GM21717 (cell line): ENCODE data around the gene SMCO1.
"Not testable (repeated sequence)": the region's sequence is repeated elsewhere in the genome, so short reads cannot be mapped to it uniquely, and the experiment has no call there.

Experiments used
- ATAC-seq: cut with Tn5 transposase; IDR thresholded peaks from one replicate; pipeline ENCODE4 v1.9.1; 2021; ENCODE audit warnings: mild to moderate bottlenecking, moderate library complexity; ENCODE audit not compliant: unreplicated experiment

SMCO1 gene

DNA sequence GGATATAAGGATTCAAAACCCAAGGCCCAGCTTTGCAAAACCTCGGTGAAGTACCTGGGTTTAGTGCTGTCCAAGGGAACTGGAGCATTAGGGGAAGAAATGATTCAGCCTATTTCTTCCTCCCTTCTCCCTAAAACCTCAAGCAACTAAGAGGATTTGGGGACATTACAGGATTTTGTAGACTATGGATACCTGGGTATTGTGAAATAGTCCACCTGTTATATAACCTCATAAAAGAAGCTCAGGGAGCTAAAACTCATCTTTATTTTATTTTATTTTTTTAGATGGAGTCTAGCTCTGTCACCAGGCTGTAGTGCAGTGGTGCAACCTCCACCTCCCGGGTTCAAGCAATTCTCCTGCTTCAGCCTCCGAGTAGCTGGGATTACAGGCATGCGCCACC, 8.7 kb upstream of the SMCO1 start:
- ATAC-seq: no peak

DNA sequence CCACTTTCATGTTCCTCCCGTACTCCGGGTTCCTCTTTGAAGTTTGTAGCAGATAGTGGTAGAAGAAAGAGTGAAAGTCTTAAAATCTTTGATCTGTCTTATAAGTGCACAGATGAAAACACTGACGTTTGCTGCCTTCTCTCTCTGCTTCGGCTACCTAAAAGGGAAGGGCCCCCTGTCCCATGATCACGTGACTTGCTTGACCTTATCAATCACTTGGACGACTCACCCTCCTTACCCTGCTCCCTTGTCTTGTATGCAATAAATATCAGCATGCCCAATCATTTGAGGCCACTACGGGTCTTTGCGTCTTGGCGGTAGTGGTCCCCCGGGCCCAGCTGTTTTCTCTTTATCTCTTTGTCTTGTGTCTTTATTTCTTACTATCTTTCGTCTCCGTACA, 6.1 kb upstream of the SMCO1 start:
- ATAC-seq: not testable (repeated sequence)

GRCh38 chr3:196519718-196520082, 4.6 kb upstream of the SMCO1 start:
- no peak for ATAC-seq

- ATAC-seq: no peak
Measured at GRCh38 chr3:196518966-196519717, 4.0 kb upstream of the SMCO1 start.

- ATAC-seq: no peak
Measured at GRCh38 chr3:196517919-196518318, 2.8 kb upstream of the SMCO1 start.

DNA sequence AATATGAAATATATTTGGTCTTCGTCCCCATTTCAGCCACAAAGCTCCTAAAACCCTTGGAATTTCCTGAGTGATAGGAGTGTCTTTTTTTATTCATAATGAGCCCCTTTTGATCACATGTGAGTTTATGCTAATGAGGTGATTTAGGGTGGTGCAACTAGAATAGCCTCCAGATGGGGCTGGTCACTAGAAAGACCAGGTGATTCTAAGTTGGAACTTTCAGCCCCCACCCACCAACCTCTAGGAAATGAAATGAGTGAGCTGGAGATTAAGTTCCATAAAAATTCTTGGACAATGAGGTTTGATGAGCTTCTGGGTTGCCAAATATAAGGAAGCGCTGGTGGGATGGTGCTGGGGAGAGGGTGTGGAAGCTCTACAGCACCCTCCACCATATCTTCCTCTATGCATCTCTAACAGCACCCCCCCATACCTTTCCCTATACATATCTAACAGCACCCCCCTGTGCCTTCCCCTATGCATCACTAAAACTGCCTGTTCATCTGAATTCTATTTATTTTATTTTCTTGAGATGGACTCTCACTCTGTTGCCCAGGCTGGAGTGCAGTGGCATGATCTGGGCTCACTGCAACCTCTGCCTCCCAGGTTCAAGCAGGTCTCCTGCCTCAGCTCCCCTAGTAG, 2.1 kb upstream of the SMCO1 start:
- ATAC-seq: no peak

DNA sequence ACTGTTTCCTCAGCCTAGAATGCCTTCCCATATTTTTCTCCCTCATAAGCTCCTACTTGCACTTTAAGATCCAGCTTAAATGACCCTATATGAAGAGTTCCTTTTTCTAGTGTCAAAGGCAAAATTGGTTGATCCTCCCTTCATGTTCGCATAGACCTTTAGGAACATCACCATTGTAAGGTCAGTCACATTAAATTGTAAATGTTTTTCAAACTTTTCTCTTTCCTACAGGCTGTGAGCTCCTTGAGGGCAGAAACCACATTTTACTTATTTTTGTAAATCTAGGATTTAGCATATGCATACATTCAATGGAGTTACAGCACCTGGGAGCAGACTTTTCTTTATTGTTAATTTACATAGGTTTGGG, 813 bp downstream of the SMCO1 start:
- ATAC-seq: no peak

- no peak for ATAC-seq
Measured at GRCh38 chr3:196513697-196514349, 1.3 kb downstream of the SMCO1 start.

- not testable (repeated sequence) for ATAC-seq
Measured at GRCh38 chr3:196511646-196512425, 3.3 kb downstream of the SMCO1 start.

- not testable (repeated sequence) for ATAC-seq
Measured at GRCh38 chr3:196511108-196511507, 4.0 kb downstream of the SMCO1 start.

GRCh38 chr3:196506687-196507086, 8.5 kb downstream of the SMCO1 start:
- no peak for ATAC-seq

DNA sequence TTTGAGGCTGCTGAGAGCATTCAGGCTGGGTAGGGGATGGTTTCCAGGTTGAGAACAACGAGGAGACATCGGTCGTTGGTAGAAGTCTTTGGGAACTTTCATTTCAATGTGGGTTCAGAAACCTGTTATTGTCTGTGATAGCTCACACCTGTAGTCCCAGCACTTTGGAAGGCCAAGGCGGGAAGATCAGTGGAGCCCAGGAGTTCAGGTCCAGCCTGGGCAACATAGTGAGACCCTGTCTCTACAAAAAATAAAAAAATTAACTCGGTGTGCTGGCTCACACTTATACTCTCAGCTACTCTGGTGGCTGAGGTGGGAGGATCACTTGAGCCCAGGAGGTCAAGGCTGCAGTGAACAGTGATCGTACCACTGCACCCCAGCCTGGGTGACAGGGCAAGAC, 10.6 kb downstream of the SMCO1 start:
- no peak for ATAC-seq

- ATAC-seq: not testable (repeated sequence)
Measured at GRCh38 chr3:196504077-196504398, 11.1 kb downstream of the SMCO1 start.

- peak; percentile 70 for ATAC-seq
Measured at GRCh38 chr3:196503196-196504076, 11.7 kb downstream of the SMCO1 start, which contains the start of gene RNF168. Gene RNF168 (minus strand): TSS chr3:196503768. CDS start chr3:196503173, 595 bp downstream.

- peak; percentile 3 for ATAC-seq
Measured at GRCh38 chr3:196502775-196503195, 12.4 kb downstream of the SMCO1 start.

GRCh38 chr3:196501316-196502044, 13.7 kb downstream of the SMCO1 start:
- no peak for ATAC-seq

DNA sequence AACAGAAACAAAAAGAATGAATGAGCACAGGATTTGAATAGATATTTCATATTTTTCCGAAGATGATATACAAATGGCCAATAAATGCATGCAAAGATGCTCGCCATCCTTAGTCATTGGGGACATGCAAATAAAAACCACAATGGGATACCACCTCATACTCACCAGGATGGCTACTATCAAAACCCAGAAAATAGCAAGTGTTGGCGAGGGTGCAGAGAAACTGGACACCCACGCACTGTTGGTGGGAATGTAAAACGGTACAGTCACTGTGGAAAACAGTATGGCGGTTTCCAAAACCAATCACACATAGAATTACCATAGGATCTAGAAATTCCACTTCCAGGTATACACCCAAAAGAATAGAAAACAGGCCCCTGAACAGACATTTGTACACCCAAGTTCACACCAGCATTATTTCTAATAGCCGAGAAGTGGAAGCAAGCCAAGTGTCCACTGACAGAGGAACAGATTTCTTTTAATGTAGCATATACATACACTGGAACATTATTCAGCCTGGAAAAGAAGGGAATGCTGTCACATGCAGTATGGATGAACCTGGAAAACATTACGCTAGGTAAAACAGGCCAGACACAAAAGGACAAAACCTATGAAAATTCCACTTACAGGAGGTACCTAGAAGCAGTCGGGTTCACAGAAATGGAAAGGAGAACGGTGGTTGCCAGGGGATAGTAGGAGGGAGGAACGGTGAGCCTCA, 15.2 kb downstream of the SMCO1 start:
- ATAC-seq: no peak

- ATAC-seq: no peak
Measured at GRCh38 chr3:196499061-196499460, 16.1 kb downstream of the SMCO1 start.

- no peak for ATAC-seq
Measured at GRCh38 chr3:196498297-196498696, 16.8 kb downstream of the SMCO1 start.
